Adrenal gland (tissue), 5 donors: ENCODE measurements around the gene PCDHGB7.

ENCODE experiments used
- POLR2A ChIP-seq, 2 donors: fragments of 450-650 bp; IDR thresholded peaks; one replicate each; pipeline ENCODE4 v1.6.1; 2017; ENCODE audit warnings: antibody characterized with exemption in 2 of 2, mild to moderate bottlenecking in 2 of 2, moderate library complexity in 1 of 2
- TF ChIP-seq, protein P1 (sequence below), 6 experiments: fragments of 450-650 bp in 4 of 6; fragments of 200-600 bp in 2 of 6; sonication (generic) in 1 of 6; IDR thresholded peaks; 1 replicate in 5 of 6; 2 replicates in 1 of 6; pipeline versions ENCODE4 v1.5.1 to v1.8.0; 2016 to 2021; ENCODE audit warnings: antibody characterized with exemption in 6 of 6, mild to moderate bottlenecking in 2 of 6, moderate library complexity in 1 of 6
- donor health status: DM: no; HTN: no; CAD: no.

DNA sequence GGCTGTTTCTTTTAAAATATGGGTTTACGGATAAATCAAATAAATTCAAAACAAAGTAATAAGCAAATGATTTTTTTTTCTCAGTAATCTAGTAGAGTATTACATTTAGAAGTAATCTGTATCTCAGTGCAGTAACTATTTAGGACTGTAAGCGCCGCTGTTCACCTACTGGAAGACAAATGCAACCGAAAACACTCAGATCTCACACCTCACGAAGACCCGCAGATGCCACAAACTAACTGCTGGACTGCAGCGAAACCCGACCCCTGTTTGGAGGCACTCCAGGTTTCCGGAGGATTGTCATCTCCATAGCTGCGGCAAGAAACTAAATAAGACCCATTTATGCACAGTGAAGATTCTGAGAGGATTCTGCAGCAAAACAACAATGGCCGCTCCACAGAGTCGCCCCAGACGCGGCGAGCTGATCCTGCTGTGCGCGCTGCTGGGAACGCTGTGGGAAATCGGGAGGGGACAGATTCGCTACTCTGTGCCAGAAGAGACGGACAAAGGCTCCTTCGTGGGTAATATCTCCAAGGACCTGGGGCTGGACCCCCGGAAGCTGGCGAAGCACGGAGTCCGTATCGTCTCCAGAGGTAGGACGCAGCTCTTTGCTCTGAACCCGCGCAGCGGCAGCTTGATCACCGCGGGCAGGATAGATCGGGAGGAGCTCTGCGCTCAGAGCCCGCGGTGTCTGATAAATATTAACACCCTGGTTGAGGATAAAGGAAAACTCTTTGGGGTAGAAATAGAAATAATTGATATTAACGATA lies 24.9 kb upstream of the PCDHGB7 start, which contains the start of gene PCDHGA8:
- TF ChIP-seq, protein P1, sequence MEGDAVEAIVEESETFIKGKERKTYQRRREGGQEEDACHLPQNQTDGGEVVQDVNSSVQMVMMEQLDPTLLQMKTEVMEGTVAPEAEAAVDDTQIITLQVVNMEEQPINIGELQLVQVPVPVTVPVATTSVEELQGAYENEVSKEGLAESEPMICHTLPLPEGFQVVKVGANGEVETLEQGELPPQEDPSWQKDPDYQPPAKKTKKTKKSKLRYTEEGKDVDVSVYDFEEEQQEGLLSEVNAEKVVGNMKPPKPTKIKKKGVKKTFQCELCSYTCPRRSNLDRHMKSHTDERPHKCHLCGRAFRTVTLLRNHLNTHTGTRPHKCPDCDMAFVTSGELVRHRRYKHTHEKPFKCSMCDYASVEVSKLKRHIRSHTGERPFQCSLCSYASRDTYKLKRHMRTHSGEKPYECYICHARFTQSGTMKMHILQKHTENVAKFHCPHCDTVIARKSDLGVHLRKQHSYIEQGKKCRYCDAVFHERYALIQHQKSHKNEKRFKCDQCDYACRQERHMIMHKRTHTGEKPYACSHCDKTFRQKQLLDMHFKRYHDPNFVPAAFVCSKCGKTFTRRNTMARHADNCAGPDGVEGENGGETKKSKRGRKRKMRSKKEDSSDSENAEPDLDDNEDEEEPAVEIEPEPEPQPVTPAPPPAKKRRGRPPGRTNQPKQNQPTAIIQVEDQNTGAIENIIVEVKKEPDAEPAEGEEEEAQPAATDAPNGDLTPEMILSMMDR (IDR thresholded peaks at IDR 0.05) = no peak
- no peak for TF ChIP-seq POLR2A (IDR thresholded peaks at IDR 0.05)
